ENCODE results near the gene TSGA10IP.

DNA sequence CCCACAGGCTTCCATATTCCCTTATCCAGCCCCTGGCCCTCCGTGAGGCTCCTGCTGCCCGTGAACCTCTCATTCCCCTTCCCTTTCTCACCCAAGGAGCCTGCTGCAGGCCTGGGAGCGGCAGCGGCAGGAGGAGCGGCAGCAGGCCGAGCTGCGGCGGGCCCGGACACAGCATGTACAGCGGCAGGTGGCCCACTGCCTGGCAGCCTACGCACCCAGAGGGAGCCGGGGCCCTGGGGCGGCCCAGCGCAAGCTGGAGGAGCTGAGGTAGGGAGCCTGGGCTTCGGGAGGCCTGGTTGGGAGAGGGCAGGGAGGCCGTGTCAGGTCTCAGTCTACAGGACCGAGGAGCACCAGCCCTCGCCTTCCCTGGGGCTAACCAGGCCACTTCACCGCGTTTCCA, 8.2 kb downstream of the TSGA10IP start:
- TF ChIP-seq, protein P1, sequence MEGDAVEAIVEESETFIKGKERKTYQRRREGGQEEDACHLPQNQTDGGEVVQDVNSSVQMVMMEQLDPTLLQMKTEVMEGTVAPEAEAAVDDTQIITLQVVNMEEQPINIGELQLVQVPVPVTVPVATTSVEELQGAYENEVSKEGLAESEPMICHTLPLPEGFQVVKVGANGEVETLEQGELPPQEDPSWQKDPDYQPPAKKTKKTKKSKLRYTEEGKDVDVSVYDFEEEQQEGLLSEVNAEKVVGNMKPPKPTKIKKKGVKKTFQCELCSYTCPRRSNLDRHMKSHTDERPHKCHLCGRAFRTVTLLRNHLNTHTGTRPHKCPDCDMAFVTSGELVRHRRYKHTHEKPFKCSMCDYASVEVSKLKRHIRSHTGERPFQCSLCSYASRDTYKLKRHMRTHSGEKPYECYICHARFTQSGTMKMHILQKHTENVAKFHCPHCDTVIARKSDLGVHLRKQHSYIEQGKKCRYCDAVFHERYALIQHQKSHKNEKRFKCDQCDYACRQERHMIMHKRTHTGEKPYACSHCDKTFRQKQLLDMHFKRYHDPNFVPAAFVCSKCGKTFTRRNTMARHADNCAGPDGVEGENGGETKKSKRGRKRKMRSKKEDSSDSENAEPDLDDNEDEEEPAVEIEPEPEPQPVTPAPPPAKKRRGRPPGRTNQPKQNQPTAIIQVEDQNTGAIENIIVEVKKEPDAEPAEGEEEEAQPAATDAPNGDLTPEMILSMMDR (IDR thresholded peaks at IDR 0.05 in 4 of 5, conservative IDR thresholded peaks at IDR 0.05 in 1 of 5), result no peak
- TF ChIP-seq POLR2A (IDR thresholded peaks at IDR 0.05), result no peak

All from gastrocnemius medialis (tissue), 4 donors.